IMR-90 (cell line): ENCODE measurements around the gene CDK1. TPM values are rescaled to one million over a fixed set of nuclear protein-coding genes. Genes with fewer than 3 reads are reported as not detected.
A peak's percentile ranks its signal among the peaks of the same experiment; 100 is the strongest.

Source experiments
- ATAC-seq: fragments of 200-7000 bp; cut with Tn5 transposase; 2 replicates; pipeline ENCODE4 v1.9.1; 2020; ENCODE audit warnings: low read depth, mild to moderate bottlenecking, moderate library complexity
- BruUV-seq: library from RNA; stranded (reverse); fragments of 400-500 nt; replicated peaks from 2 replicates; lab custom pipeline; 2021; lab: Mats Ljungman, UMichigan
- CTCF ChIA-PET: fragments of 300-600 bp; formaldehyde crosslinking; extraction: SDS; loops from one replicate; lab custom pipeline; 2021; ENCODE audit warnings: antibody characterized with exemption; lab: Yijun Ruan, JAX
- POLR2A ChIA-PET: fragments of 300-600 bp; sonication (Branson Sonifier 250); formaldehyde crosslinking; loops from one replicate; lab custom pipeline; 2022; ENCODE audit warnings: antibody characterized with exemption; ENCODE audit not compliant: unreplicated experiment; lab: Charles Lee
- DNase-seq: peaks from one replicate; pipeline ENCODE4 v3.0.0; 2013
- H2AFZ ChIP-seq: replicated peaks from 2 replicates; pipeline ENCODE3; 2013; ENCODE audit warnings: low read length, mild to moderate bottlenecking; ENCODE audit not compliant: poor library complexity
- H2AK5ac ChIP-seq: 2 replicates; pipeline ENCODE4 v1.6.1; 2013; ENCODE audit warnings: low read depth, low read length, inconsistent platforms
- H2AK9ac ChIP-seq: replicated peaks from 2 replicates; pipeline ENCODE3; 2013; ENCODE audit warnings: mild to moderate bottlenecking, low read depth, low read length, moderate library complexity; ENCODE audit not compliant: poor library complexity
- H2BK120ac ChIP-seq: 2 replicates; pipeline ENCODE4 v1.6.1; 2013; ENCODE audit warnings: low read depth, low read length, inconsistent platforms
- H2BK15ac ChIP-seq: 3 replicates; pipeline ENCODE4 v1.6.1; 2013; ENCODE audit warnings: low read depth, low read length, inconsistent platforms
- H2BK20ac ChIP-seq: 2 replicates; pipeline ENCODE4 v1.6.1; 2013; ENCODE audit warnings: low read depth, mild to moderate bottlenecking, inconsistent platforms, low read length, moderate library complexity
- H2BK5ac ChIP-seq: 2 replicates; pipeline ENCODE4 v1.6.1; 2013; ENCODE audit warnings: mild to moderate bottlenecking, low read depth, low read length, inconsistent platforms; ENCODE audit not compliant: poor library complexity, severe bottlenecking
- H3K14ac ChIP-seq: replicated peaks from 2 replicates; pipeline ENCODE4 v1.6.1; 2013; ENCODE audit warnings: low read depth, low read length, inconsistent platforms
- H3K18ac ChIP-seq: 2 replicates; pipeline ENCODE4 v1.6.1; 2013; ENCODE audit warnings: low read depth, low read length, control low read depth
- H3K23ac ChIP-seq: 2 replicates; pipeline ENCODE4 v1.6.1; 2013; ENCODE audit warnings: low read depth, low read length, inconsistent platforms
- H3K27ac ChIP-seq: 2 replicates; pipeline ENCODE4 v1.5.1; 2013; ENCODE audit warnings: mild to moderate bottlenecking, control low read depth, low read length; ENCODE audit not compliant: insufficient read depth
- H3K27me3 ChIP-seq: 2 replicates; pipeline ENCODE4 v1.6.1; 2013; ENCODE audit warnings: low read length; ENCODE audit not compliant: control insufficient read depth, insufficient read depth
- H3K36me3 ChIP-seq: 2 replicates; pipeline ENCODE4 v1.6.1; 2013; ENCODE audit warnings: low read length, mixed read lengths; ENCODE audit not compliant: control insufficient read depth, insufficient read depth
- H3K4ac ChIP-seq: 2 replicates; pipeline ENCODE4 v1.6.1; 2013; ENCODE audit warnings: low read depth, low read length, inconsistent platforms
- H3K4me1 ChIP-seq: 2 replicates; pipeline ENCODE4 v1.6.1; 2013; ENCODE audit warnings: low read length, mixed read lengths; ENCODE audit not compliant: control insufficient read depth, insufficient read depth
- H3K4me2 ChIP-seq: 2 replicates; pipeline ENCODE4 v1.6.1; 2013; ENCODE audit warnings: low read depth, mild to moderate bottlenecking, control low read depth, low read length, moderate library complexity
- H3K4me3 ChIP-seq: 2 replicates; pipeline ENCODE4 v1.5.1; 2013; ENCODE audit warnings: low read depth, mild to moderate bottlenecking, control low read depth, low read length, moderate library complexity; ENCODE audit not compliant: insufficient read depth
- H3K56ac ChIP-seq: 2 replicates; pipeline ENCODE4 v1.6.1; 2013; ENCODE audit warnings: low read length, inconsistent platforms; ENCODE audit not compliant: insufficient read depth; ENCODE audit errors: extremely low read depth
- H3K79me1 ChIP-seq, 2 experiments: 2 replicates each; pipeline ENCODE4 v1.6.1; 2013; ENCODE audit warnings: low read length in 2 of 2, inconsistent platforms in 1 of 2, low read depth in 1 of 2
- H3K9ac ChIP-seq: 2 replicates; pipeline ENCODE4 v1.6.1; 2013; ENCODE audit warnings: low read depth, low read length, control low read depth
- H3K9me1 ChIP-seq: 2 replicates; pipeline ENCODE4 v1.6.1; 2013; ENCODE audit warnings: low read length, inconsistent platforms; ENCODE audit not compliant: insufficient read depth
- H3K9me3 ChIP-seq: 2 replicates; pipeline ENCODE4 v1.6.1; 2013; ENCODE audit warnings: low read length; ENCODE audit not compliant: control insufficient read depth, insufficient read depth
- H4K20me1 ChIP-seq: 2 replicates; pipeline ENCODE4 v1.6.1; 2013; ENCODE audit warnings: low read length, inconsistent platforms; ENCODE audit not compliant: insufficient read depth
- H4K5ac ChIP-seq: 2 replicates; pipeline ENCODE4 v1.6.1; 2013; ENCODE audit warnings: mild to moderate bottlenecking, low read depth, low read length, control low read depth
- H4K8ac ChIP-seq, 2 experiments: 2 replicates each; pipeline ENCODE4 v1.6.1; 2013; ENCODE audit warnings: low read depth in 2 of 2, low read length in 2 of 2, control low read depth in 1 of 2, inconsistent platforms in 1 of 2
- H4K91ac ChIP-seq: 2 replicates; pipeline ENCODE4 v1.6.1; 2013; ENCODE audit warnings: low read depth, low read length, inconsistent platforms; ENCODE audit not compliant: insufficient read depth
- BHLHE40 ChIP-seq: fragments of 150-350 bp; IDR thresholded peaks from 2 replicates; pipeline ENCODE4 v1.6.1; 2016; ENCODE audit warnings: mild to moderate bottlenecking, low read depth, low read length
- CEBPB ChIP-seq: IDR thresholded peaks from 2 replicates; pipeline ENCODE4 v1.6.1; 2012; ENCODE audit warnings: low read depth, low read length, improper control_type of control experiment
- CHD1 ChIP-seq: IDR thresholded peaks from 2 replicates; pipeline ENCODE4 v1.6.1; 2012; ENCODE audit warnings: low read depth, low read length, improper control_type of control experiment
- CTCF ChIP-seq: conservative IDR thresholded peaks from 2 replicates; pipeline ENCODE4 v1.5.1; 2012; ENCODE audit warnings: mild to moderate bottlenecking, low read depth, low read length, improper control_type of control experiment
- ELK1 ChIP-seq: fragments of 150-350 bp; IDR thresholded peaks from 2 replicates; pipeline ENCODE4 v1.6.1; 2016; ENCODE audit warnings: low read depth, mild to moderate bottlenecking, low read length, moderate library complexity, borderline replicate concordance
- FOS ChIP-seq: fragments of 150-350 bp; IDR thresholded peaks from 2 replicates; pipeline ENCODE4 v1.6.1; 2016; ENCODE audit warnings: low read depth, low read length
- MXI1 ChIP-seq: IDR thresholded peaks from 2 replicates; pipeline ENCODE4 v1.6.1; 2012; ENCODE audit warnings: low read depth, mild to moderate bottlenecking, low read length, moderate library complexity, borderline replicate concordance
- NFE2L2 ChIP-seq: fragments of 150-350 bp; IDR thresholded peaks from 2 replicates; pipeline ENCODE4 v1.6.1; 2016; ENCODE audit warnings: low read depth, mild to moderate bottlenecking, low read length
- POLR2A ChIP-seq: IDR thresholded peaks from 2 replicates; pipeline ENCODE4 v1.6.1; 2012; ENCODE audit warnings: mild to moderate bottlenecking, low read depth, low read length
- RCOR1 ChIP-seq: IDR thresholded peaks from 2 replicates; pipeline ENCODE4 v1.6.1; 2012; ENCODE audit warnings: mild to moderate bottlenecking, low read length, improper control_type of control experiment; ENCODE audit not compliant: insufficient replicate concordance
- RFX5 ChIP-seq: IDR thresholded peaks from 2 replicates; pipeline ENCODE4 v1.8.0; 2012; ENCODE audit warnings: low read depth, mild to moderate bottlenecking, low read length, moderate library complexity
- WGBS, 2 experiments: methylation state at CpG; one replicate each; pipeline versions ENCODE4 v1.1.5 to v1.1.7; 2013; ENCODE audit warnings: missing lambda C conversion rate in 2 of 2; ENCODE audit not compliant: insufficient read length in 1 of 2; ENCODE audit errors: extremely low coverage in 2 of 2; 5-methylcytosine and 5-hydroxymethylcytosine counted together
- dilution Hi-C: fragments of 300-500 bp; cut with HindIII; formaldehyde crosslinking; loops from one replicate; pipeline ENCODE4 v1.14.3; 2018; ENCODE audit warnings: low sequenced_read_pairs; ENCODE audit not compliant: unreplicated experiment
- in situ Hi-C: fragments of 300-500 bp; cut with MboI; formaldehyde crosslinking; loops from 3 replicates; pipeline ENCODE4 v1.14.3; 2019; ENCODE audit warnings: low sequenced_read_pairs, inconsistent platforms, mixed read lengths
- intact Hi-C: fragments of 100-400 bp; cut with micrococcal nuclease; formaldehyde crosslinking; loops from 2 replicates; pipeline ENCODE4 v1.10.0; 2022
- polyA plus RNA-seq, 3 experiments: library from polyadenylated mRNA; depleted of rRNA; stranded (reverse); fragments of >200 nt; gene quantifications; 2 replicates each; pipeline ENCODE4 v1.2.3, GENCODE V29; 2012; ENCODE audit warnings: low replicate concordance in 1 of 3
- total RNA-seq: library from RNA; depleted of rRNA; stranded (reverse); fragments of >200 nt; gene quantifications from 2 replicates; pipeline ENCODE4 v1.2.3, GENCODE V29; 2012
- TF ChIP-seq, protein P1 (sequence below): fragments of 150-350 bp; IDR thresholded peaks from 2 replicates; pipeline ENCODE4 v1.6.1; 2017; ENCODE audit warnings: mild to moderate bottlenecking, antibody characterized with exemption, low read length, low read depth

Gene CDK1
- total and polyA plus RNA-seq, 2 of the 4 experiments (the other 2 are of a cell fraction): 21.9 to 28.1 TPM

- TF ChIP-seq RCOR1 (no peak), MXI1 (no peak), CEBPB (no peak), FOS (no peak), RFX5 (no peak), ELK1 (no peak), NFE2L2 (no peak), BHLHE40 (no peak), CHD1 (no peak), POLR2A (no peak), CTCF (no peak)
- TF ChIP-seq, protein P1, sequence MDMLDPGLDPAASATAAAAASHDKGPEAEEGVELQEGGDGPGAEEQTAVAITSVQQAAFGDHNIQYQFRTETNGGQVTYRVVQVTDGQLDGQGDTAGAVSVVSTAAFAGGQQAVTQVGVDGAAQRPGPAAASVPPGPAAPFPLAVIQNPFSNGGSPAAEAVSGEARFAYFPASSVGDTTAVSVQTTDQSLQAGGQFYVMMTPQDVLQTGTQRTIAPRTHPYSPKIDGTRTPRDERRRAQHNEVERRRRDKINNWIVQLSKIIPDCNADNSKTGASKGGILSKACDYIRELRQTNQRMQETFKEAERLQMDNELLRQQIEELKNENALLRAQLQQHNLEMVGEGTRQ: no peak
- peak overlapping the region; percentile 51; the same call in 1 of the 2 replicates for H3K9ac ChIP-seq
- no peak overlapping the region for H2AK5ac ChIP-seq
- H3K9me1 ChIP-seq: no peaks in the 10 kb centered on the region
- CTCF ChIA-PET: interaction anchor here (1.2 kb wide), 1 partner anchor 11 kb away, joined by 3 read pairs; no protein-coding TSS in a partner anchor
- no TSS peak for BruUV-seq
- peak; percentile 10 for ATAC-seq
- peaks cover 4% of the 10 kb centered on the region for H3K4me1 ChIP-seq
- H2BK15ac ChIP-seq: no peak overlapping the region
- no peak overlapping the region for H3K27ac ChIP-seq
- intact Hi-C loops: loop anchor here (10.0 kb wide), 1 partner anchor 543 kb away; no protein-coding TSS in a partner anchor
- dilution Hi-C loops: no loop called here
- peak overlapping the region; percentile 57 for H2BK120ac ChIP-seq
- H2AK9ac ChIP-seq: no peak overlapping the region
- H4K20me1 ChIP-seq: no peaks in the 10 kb centered on the region
- no peaks in the 10 kb centered on the region for H3K9me3 ChIP-seq
- in situ Hi-C loops: no loop called here
- peak overlapping the region; percentile 26; the same call in 1 of the 2 replicates for H3K18ac ChIP-seq
- peak overlapping the region; percentile 42; the same call in 1 of the 2 replicates for H3K4me3 ChIP-seq
- no peak overlapping the region for H3K14ac ChIP-seq
- H2BK20ac ChIP-seq: no peak overlapping the region
- H3K79me1 ChIP-seq: peaks cover 0 to 6% of the 10 kb centered on the region in 2 experiments; a peak in 2 of 4 replicates
- no peak overlapping the region for H4K91ac ChIP-seq
- H3K36me3 ChIP-seq: no peaks in the 10 kb centered on the region
- H3K23ac ChIP-seq: no peak overlapping the region
- 100% methylated on average over 1 of the region's 9 CpGs; no CpG with 5 or more reads in 1 of the 2 experiments for WGBS, 2 experiments
- no peak overlapping the region for H2AFZ ChIP-seq
- peak overlapping the region; percentile 31; the same call in 1 of the 2 replicates for H3K56ac ChIP-seq
- H4K8ac ChIP-seq: peak overlapping the region; percentile 31 to 83; a peak in 3 of 4 replicates
- H4K5ac ChIP-seq: peak overlapping the region; percentile 40
- H3K4ac ChIP-seq: no peak overlapping the region; the same call in 1 of the 2 replicates
- no peaks in the 10 kb centered on the region for H3K27me3 ChIP-seq
- no peak for DNase-seq
- peak overlapping the region; percentile 69 for H2BK5ac ChIP-seq
- POLR2A ChIA-PET: interaction anchor here (0.7 kb wide), 1 partner anchor 128 kb away, joined by 4 read pairs; no protein-coding TSS in a partner anchor
- H3K4me2 ChIP-seq: peak overlapping the region; percentile 71
Observed at GRCh38 chr10:60777696-60778213, 523 bp upstream of the CDK1 start.
